ENCODE data around the gene PLK5. TPM values are rescaled to one million over a fixed set of nuclear protein-coding genes. Genes with fewer than 3 reads are reported as not detected.

The PLK5 gene
- total and polyA plus RNA-seq, 4 donors: 0.03 TPM; not detected in 3

DNA sequence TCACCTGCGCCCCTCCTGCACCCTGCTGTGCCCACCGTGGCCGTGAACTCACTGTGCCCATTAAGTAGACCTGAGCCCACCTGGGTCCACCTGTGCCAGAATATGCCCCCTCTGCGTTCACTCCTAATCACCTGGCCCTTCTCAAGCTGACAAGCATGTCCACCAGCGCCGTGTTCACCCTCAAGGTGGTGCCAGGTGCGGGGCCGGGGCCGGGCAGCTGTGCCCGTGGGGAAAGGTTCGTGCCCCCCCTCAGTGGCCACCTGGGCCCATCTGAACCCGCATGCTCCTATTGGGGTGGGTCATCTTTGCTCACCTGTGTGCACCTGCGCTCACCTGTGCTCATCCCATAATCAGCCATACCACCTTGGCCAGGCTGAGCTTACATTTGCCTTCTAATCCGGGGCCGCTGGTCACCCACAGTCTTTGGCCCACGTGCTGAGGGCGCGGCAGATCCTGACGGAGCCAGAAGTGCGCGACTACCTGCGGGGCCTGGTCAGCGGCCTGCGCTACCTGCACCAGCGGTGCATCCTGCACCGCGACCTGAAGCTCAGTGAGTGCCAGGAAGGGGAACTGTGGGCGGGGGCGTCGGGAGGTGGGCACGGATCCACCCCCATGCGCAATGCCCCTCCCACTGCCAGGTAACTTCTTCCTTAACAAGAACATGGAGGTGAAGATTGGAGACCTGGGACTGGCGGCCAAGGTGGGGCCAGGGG, 2.3 kb downstream of the PLK5 start:
- DNase-seq (ENCODE audit: low spot score): no peak
- H3K9me3 ChIP-seq (ENCODE audit: control insufficient read depth in 4 of 4, low read length in 3 of 4): no peaks in the 10 kb centered on the region
- H3K36me3 ChIP-seq (ENCODE audit: control insufficient read depth in 4 of 4, insufficient read depth in 3 of 4, low read depth in 1 of 4, low read length in 3 of 4): no peaks in the 10 kb centered on the region
- H3K27me3 ChIP-seq (ENCODE audit: control insufficient read depth in 4 of 4, insufficient read depth in 4 of 4, low read length in 3 of 4): peaks cover 0 to 26% (median 7%) of the 10 kb centered on the region in 4 donors
- no peak overlapping the region for H3K4me3 ChIP-seq (ENCODE audit: low read depth in 1 of 3, low read length in 3 of 3)
- peaks cover 0 to 5% (median 2%) of the 10 kb centered on the region in 4 donors for H3K4me1 ChIP-seq (ENCODE audit: control insufficient read depth in 4 of 4, insufficient read depth in 4 of 4, low read length in 3 of 4)
- H3K9ac ChIP-seq (ENCODE audit: low read depth in 1 of 2, low read length in 2 of 2): no peak overlapping the region
- H3K27ac ChIP-seq (ENCODE audit: low read depth in 1 of 2, low read length in 2 of 2): no peak overlapping the region
- WGBS: 79% methylated on average over 33 of the region's 33 CpGs
- no peak for TF ChIP-seq ATF3 (IDR thresholded peaks at IDR 0.05)
- TF ChIP-seq, protein P1, sequence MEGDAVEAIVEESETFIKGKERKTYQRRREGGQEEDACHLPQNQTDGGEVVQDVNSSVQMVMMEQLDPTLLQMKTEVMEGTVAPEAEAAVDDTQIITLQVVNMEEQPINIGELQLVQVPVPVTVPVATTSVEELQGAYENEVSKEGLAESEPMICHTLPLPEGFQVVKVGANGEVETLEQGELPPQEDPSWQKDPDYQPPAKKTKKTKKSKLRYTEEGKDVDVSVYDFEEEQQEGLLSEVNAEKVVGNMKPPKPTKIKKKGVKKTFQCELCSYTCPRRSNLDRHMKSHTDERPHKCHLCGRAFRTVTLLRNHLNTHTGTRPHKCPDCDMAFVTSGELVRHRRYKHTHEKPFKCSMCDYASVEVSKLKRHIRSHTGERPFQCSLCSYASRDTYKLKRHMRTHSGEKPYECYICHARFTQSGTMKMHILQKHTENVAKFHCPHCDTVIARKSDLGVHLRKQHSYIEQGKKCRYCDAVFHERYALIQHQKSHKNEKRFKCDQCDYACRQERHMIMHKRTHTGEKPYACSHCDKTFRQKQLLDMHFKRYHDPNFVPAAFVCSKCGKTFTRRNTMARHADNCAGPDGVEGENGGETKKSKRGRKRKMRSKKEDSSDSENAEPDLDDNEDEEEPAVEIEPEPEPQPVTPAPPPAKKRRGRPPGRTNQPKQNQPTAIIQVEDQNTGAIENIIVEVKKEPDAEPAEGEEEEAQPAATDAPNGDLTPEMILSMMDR (IDR thresholded peaks at IDR 0.05; ENCODE audit: low read depth, low read length, missing input control): no peak
- no peak for TF ChIP-seq JUND (IDR thresholded peaks at IDR 0.05)

- H3K4me3 ChIP-seq (ENCODE audit: low read depth in 1 of 3, low read length in 3 of 3): no peak overlapping the region
- DNase-seq (ENCODE audit: low spot score): no peak
- no peak overlapping the region for H3K27ac ChIP-seq (ENCODE audit: low read depth in 1 of 2, low read length in 2 of 2)
- no peaks in the 10 kb centered on the region for H3K9me3 ChIP-seq (ENCODE audit: control insufficient read depth in 4 of 4, low read length in 3 of 4)
- no peaks in the 10 kb centered on the region for H3K36me3 ChIP-seq (ENCODE audit: control insufficient read depth in 4 of 4, insufficient read depth in 3 of 4, low read depth in 1 of 4, low read length in 3 of 4)
- peaks cover 0 to 5% (median 2%) of the 10 kb centered on the region in 4 donors for H3K4me1 ChIP-seq (ENCODE audit: control insufficient read depth in 4 of 4, insufficient read depth in 4 of 4, low read length in 3 of 4)
- WGBS: 72% methylated on average over 18 of the region's 18 CpGs
- H3K9ac ChIP-seq (ENCODE audit: low read depth in 1 of 2, low read length in 2 of 2): no peak overlapping the region
- TF ChIP-seq HNF4A (conservative IDR thresholded peaks at IDR 0.05) (no peak), FOXA1 (IDR thresholded peaks at IDR 0.05) (no peak), SP1 (IDR thresholded peaks at IDR 0.05) (no peak), GABPA (IDR thresholded peaks at IDR 0.05 in 1 of 2, conservative IDR thresholded peaks at IDR 0.05 in 1 of 2) (no peak), HNF4G (IDR thresholded peaks at IDR 0.05) (no peak), TAF1 (conservative IDR thresholded peaks at IDR 0.05) (no peak), FOXA2 (IDR thresholded peaks at IDR 0.05) (no peak), ATF3 (IDR thresholded peaks at IDR 0.05) (no peak), RXRA (IDR thresholded peaks at IDR 0.05) (no peak), JUND (IDR thresholded peaks at IDR 0.05) (no peak), REST (IDR thresholded peaks at IDR 0.05) (no peak), YY1 (IDR thresholded peaks at IDR 0.05) (no peak)
- TF ChIP-seq, protein P2, sequence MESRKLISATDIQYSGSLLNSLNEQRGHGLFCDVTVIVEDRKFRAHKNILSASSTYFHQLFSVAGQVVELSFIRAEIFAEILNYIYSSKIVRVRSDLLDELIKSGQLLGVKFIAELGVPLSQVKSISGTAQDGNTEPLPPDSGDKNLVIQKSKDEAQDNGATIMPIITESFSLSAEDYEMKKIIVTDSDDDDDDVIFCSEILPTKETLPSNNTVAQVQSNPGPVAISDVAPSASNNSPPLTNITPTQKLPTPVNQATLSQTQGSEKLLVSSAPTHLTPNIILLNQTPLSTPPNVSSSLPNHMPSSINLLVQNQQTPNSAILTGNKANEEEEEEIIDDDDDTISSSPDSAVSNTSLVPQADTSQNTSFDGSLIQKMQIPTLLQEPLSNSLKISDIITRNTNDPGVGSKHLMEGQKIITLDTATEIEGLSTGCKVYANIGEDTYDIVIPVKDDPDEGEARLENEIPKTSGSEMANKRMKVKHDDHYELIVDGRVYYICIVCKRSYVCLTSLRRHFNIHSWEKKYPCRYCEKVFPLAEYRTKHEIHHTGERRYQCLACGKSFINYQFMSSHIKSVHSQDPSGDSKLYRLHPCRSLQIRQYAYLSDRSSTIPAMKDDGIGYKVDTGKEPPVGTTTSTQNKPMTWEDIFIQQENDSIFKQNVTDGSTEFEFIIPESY (IDR thresholded peaks at IDR 0.05): no peak
- TF ChIP-seq, protein P3, sequence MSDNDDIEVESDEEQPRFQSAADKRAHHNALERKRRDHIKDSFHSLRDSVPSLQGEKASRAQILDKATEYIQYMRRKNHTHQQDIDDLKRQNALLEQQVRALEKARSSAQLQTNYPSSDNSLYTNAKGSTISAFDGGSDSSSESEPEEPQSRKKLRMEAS (IDR thresholded peaks at IDR 0.05): no peak
- TF ChIP-seq, protein P1 (IDR thresholded peaks at IDR 0.05; ENCODE audit: low read depth, low read length, missing input control): no peak
- peaks cover 0 to 26% (median 7%) of the 10 kb centered on the region in 4 donors for H3K27me3 ChIP-seq (ENCODE audit: control insufficient read depth in 4 of 4, insufficient read depth in 4 of 4, low read length in 3 of 4)
Observed at GRCh38 chr19:1526979-1527649, 3.2 kb downstream of the PLK5 start.
